GM12872 (cell line): ENCODE results near the gene RBL1.

ENCODE experiments used
- TF ChIP-seq, protein P1 (sequence below): IDR thresholded peaks from 3 replicates; pipeline ENCODE4 v1.5.1; 2011; ENCODE audit warnings: low read depth, mild to moderate bottlenecking, low read length, moderate library complexity; ENCODE audit not compliant: insufficient read depth

The RBL1 gene

DNA sequence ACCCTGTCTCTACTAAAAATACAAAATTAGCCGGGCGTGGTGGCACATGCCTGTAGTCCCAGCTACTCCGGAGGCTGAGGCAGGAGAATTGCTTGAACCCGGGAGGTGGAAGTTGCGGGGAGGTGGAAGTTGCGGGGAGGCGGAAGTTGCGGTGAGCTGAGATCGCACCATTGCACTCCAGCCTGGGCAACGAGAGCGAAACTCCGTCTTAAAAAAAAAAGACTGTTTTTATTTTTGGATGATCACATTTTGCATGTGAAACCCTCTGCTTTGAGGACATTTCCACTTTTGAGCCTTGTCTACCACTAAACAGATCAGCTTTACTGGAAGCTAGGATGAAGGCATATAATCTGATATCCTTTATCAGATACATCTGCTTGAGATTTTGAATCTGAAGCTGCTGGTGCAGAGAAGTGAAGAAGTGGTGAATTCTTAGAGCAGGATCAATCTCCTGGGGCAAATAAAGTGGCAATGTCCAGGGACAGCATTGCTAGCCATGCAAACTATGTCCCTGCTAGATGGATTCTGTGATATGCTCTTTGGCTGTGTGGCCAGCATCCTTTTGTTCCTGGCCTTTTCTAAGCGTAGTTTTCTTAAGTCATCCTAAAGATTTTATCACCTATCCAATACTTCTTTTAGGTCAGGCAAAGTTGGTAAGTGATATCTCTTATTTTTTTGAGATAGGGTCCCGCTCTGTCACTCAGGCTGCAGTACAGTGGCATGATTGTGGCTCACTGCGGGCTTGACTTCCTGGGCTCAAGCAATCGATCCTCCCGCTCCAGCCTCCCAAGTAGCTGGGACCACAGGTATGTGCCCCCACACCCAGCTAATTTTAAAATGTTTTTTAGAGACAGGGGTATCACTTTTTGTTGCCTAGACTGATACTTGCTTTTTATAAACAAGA, 23.3 kb downstream of the RBL1 start:
- TF ChIP-seq, protein P1, sequence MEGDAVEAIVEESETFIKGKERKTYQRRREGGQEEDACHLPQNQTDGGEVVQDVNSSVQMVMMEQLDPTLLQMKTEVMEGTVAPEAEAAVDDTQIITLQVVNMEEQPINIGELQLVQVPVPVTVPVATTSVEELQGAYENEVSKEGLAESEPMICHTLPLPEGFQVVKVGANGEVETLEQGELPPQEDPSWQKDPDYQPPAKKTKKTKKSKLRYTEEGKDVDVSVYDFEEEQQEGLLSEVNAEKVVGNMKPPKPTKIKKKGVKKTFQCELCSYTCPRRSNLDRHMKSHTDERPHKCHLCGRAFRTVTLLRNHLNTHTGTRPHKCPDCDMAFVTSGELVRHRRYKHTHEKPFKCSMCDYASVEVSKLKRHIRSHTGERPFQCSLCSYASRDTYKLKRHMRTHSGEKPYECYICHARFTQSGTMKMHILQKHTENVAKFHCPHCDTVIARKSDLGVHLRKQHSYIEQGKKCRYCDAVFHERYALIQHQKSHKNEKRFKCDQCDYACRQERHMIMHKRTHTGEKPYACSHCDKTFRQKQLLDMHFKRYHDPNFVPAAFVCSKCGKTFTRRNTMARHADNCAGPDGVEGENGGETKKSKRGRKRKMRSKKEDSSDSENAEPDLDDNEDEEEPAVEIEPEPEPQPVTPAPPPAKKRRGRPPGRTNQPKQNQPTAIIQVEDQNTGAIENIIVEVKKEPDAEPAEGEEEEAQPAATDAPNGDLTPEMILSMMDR = no peak

DNA sequence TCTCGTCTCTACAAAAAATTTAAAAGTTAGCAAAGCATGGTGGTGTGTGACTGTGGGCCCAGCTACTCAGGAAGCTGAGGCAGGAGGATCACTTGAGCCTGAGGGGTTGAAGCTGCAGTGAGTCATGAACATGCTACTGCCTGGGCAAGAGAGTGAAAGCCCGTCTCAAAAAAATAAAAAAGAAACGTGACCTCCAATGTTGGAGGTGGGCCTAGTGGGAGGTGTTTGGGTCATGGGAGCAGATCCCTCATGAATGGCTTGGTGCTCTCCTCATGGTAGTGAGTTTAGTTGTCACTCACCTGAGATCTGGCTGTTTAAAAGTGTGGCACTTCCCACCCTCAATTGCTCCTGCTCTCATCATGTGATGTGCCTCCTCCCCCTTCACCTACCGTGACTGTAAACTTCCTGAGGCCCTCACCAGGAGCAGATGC, 24.3 kb downstream of the RBL1 start:
- TF ChIP-seq, protein P1 = no peak

DNA sequence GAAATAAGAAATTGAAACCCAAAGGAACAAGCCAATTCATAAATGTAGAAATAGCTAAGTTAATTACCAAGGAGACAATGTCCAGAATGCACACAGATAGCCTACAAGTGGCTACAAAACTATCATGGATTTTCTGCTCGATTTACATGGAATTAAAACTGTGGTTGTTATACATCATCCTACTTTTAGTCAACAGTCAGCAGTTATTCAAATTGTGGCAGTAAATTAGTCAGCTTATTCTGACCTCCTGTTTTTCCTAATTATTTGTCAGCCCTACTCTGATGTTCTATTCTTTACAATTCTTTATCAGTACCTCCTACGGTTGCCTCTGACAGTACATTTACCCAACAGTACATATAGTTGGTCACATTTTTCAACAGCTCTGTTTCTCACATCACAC, 29.6 kb downstream of the RBL1 start:
- TF ChIP-seq, protein P1 = no peak

DNA sequence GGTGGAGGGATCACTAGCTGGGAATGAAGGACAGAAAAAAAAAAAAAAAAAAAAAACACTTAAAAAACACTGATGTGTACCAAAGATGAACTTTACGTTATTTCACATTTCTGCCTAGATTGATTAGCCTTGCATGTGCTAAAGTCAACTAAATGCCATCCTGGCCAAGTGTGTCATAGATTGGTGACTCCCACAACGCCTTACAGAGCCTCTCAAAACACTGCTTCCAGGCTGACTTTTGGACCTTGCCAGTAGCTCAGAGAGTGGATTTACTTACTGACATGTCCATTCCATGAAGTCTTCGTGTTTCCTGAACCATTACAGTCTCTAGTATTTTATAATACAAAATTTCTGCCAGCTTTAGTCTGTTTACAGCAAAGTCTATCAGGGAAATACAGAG, 40.5 kb downstream of the RBL1 start:
- TF ChIP-seq, protein P1 = no peak

DNA sequence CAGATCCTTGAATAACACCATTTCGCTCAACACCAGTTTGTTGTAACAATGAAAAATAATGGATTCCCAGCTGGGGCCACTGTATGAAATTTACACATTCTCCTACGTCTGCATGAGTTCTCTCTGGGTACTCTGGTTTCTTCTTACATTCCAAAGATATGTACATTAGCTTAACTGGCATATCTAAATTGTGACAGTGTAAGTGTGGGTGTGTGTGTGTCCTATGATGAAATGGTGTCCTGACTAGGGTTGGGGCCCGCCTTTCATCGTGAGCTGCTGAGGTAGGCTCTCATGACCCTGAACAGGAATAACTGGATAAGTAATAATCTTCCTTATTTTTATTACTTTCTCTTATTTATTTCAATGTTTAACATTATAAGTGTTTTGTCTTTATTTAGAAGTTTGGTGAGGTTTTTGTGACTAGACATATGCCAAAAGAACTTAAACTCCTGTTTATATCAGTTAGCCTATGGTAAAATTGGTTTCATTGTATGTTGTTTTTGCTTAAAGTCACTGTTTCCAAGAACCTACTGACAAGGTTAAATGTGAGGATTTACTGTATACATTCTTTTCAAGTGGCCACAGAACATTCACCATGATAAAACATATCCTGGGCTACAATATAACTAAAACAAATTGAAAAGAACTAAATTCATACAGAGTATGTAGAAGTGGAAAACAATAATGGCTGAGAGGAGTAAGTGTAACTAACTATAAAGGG, 42.4 kb downstream of the RBL1 start:
- TF ChIP-seq, protein P1 = no peak

DNA sequence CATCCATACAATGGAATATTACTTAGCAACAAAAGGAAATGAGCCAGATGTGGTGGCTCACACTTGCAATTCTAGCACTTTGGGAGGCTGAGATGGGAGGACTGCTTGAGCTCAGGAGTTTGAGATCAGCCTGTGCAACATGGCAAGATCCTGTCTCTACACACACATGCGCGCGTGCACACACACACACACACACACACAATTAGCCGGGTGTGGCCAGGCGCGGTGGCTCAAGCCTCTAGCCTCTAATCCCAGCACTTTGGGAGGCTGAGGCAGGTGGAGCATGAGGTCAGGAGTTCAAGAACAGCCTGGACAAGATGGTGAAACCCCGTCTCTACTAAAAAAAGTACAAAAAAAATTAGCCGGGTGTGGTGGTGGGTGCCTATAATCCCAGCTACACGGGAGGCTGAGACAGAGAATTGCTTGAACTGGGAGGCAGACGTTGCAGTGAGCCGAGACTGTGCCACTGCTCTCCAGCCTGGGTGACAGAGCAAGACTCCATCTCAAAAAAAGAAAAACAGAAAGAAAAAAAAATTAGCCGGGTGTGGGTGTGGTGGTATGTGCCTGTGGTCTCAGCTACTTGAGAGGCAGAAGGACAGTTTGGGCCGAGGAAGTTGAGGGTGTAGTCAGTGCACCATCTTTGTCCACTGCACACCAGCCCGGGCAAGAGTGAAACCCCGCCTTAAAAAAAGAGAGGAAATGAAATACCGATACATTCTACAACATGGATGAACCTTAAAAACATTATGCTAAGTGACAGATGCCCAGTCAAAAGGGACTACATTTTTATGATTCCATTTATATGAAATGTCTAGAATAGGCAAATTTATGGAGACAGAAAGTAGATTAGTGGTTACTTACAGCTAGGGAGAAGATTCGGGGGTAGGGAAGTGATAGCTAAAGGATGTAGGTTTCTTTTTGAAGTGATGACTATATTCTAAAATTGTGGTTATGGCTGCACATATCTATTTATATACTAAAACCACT, 52.5 kb downstream of the RBL1 start:
- TF ChIP-seq, protein P1 = no peak
